SK-N-MC (cell line): ENCODE results near the gene SNX20.

Experiments used
- EZH2 ChIP-seq: fragments of 200-600 bp; sonication (generic); IDR thresholded peaks from one replicate; pipeline ENCODE4 v1.6.1; 2017; ENCODE audit warnings: antibody characterized with exemption
- FOXP2 ChIP-seq: optimal IDR thresholded peaks from 2 replicates; pipeline ENCODE3; 2011; ENCODE audit warnings: mild to moderate bottlenecking, moderate library complexity; ENCODE audit not compliant: insufficient read depth; ENCODE audit errors: extremely low read length, control extremely low read depth
- POLR2AphosphoS5 ChIP-seq: IDR thresholded peaks from 2 replicates; pipeline ENCODE4 v1.6.1; 2012; ENCODE audit warnings: mild to moderate bottlenecking, low read depth, low read length, borderline replicate concordance

- TF ChIP-seq POLR2AphosphoS5, result no peak
- no peak for TF ChIP-seq EZH2
- no peak for TF ChIP-seq FOXP2
These were observed 14.2 kb upstream of the SNX20 start for GRCh38 chr16:50695017-50696000.
